HG03103 (cell line): Measurements from ENCODE around the gene KMT2E.

Experiments
- ATAC-seq: cut with Tn5 transposase; IDR thresholded peaks from one replicate; pipeline ENCODE4 v1.9.1; 2021; ENCODE audit warnings: low read depth; ENCODE audit not compliant: unreplicated experiment

Gene KMT2E

DNA sequence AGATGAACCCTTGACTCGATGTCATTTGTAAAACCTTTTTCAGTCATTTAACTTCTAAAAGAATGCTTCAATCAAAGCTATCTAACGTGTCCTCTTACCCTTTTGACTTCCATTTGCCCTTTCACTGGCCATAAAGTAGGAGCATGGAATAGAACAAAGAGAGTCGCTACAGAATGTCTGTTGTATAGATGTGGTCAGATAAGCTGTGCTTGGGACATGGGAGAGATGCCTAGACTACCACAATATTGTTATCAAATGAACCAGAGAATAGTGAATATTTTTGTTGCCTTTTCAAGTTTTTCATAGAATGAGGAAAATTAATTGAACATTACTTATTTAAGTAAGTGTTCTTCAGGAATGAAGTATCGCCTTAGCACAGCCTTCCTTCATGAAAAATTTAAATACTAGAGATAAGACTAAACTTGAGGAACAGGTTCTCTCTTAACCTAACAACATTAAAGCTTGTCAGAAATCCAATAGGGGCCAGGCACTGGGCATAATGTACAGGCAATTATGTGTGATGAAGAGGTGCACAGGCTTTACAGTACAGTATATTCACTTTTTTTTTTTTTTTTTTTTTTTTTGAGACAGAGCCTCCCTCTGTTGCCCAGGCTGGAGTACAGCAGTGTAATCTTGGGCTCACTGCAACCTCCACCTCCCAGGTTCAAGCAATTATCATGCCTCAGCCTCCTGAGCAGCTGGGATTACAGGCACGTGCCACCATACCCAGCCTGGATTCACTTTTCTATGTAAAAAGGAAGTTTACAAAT lies 7.5 kb upstream of the KMT2E start:
- ATAC-seq, result no peak

DNA sequence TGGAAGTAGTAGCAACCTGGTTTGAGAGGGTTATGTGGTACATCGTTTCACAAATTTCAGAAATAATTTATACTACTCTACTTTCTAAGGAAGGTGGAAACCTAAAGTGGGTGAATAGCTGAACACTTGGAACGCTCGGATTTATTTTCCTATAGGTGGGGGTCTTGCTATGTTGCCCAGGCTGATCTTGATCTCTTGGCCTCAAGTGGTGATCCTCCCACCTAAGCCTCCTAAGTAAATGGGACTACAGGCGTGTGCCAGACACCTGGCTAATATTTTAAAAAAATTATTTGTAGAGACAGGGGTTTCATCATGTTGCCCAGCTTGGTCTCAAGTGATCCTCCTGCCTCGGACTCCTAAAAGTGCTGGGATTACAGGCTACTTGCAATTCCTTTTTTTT lies 6.7 kb upstream of the KMT2E start:
- no peak for ATAC-seq

GRCh38 chr7:105009667-105010503 lies 4.1 kb upstream of the KMT2E start:
- no peak for ATAC-seq

GRCh38 chr7:105010504-105011130 lies 3.4 kb upstream of the KMT2E start:
- ATAC-seq, result no peak

DNA sequence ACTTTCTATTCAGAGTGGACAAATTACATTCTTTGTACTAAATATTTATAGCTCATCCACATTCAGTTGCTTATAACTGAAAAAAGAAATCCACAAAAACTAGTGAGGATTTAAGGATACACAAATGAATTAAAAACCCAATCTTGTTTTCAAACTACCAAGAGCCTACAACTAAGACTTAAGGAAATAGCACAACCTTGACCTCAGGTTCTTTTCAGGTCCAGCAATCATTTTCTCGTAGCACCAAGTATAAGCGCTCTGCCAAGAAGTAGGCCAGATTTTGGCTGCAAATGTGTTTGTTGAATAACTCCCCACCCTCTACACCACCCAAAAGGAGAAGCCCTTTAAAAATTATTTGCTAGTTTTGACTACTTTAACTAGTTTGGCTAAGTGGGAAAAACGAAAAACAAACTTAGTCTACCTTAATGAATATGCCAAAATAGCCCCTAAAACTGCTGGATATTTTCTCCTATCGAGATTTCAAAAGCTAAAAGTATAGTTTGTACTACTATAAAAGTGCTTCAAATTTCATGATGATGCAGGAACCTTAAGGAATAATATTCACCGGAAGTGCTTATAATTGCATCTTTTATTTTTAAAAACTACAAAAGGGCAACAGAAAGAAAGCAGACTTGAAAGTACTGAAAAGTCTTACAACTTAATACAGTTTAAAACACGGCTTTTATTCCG lies 2.7 kb upstream of the KMT2E start:
- no peak for ATAC-seq

DNA sequence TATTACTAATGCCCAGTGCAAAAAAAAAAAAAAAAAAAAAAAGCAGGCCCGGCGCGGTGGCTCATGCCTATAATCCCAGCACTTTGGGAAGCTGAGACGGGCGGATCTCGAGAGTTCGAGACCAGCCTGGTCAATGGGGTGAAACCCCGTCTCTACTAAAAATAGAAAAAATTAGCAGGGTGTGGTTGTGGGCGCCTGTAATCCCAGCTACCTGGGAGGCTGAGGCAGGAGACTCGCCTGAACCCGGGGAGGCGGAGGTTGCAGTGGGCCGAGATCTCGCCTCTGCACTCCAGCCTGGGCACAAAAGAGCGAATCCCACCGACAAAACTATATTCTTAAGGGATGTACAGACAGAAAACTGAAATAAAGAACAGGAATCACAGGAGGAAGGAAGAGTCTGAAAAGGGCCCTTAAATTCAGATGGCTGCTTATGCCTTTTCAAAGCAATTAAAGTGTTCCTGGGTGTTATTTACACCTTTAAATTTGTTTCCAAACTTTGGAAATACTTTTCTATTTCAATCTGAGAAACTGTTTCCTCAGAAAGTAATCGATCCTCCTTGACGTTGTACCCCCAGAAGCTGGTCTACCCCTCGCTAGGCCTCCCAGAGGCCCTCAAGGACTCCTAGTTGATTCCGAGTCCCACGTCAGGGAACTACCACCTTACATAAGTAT lies 2.0 kb upstream of the KMT2E start:
- no peak for ATAC-seq

DNA sequence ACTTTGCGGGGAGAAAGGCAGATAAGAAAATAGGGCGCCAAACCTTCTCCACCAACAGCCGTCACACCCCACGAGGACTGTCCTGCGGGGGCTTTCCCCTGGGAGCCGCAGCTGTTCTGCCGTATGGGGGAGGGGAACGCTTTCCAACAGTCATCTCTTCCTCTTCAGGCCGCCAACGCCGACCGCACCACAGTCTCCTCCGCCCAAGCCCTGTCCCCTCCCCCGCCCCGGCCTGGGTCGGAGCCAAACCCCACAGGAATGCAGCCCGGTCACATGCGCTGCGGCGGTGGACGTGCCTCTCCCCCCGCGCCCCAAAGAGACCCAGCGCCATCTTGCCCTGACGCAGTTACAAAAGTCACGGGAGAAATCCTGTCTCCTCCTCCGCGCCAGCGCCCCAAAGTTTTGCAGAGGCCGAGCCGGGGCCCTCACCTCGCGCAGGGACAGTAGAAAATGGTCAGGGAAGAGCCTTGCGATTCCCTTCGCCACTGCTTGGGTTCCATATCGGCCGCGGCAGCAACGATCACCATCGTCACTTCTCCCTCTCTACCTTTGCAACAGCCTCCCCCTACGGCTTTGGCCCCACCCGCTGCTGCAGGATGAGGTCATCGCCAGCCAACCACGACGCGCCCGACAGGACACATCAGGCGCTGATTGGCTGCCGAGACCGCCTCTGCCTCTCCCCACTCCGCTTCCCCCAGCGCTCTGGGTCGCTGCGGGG lies 1.3 kb upstream of the KMT2E start:
- ATAC-seq, result peak; percentile 64

- ATAC-seq, result peak; percentile 26
Measured at GRCh38 chr7:105013221-105013815, 687 bp upstream of the KMT2E start.

DNA sequence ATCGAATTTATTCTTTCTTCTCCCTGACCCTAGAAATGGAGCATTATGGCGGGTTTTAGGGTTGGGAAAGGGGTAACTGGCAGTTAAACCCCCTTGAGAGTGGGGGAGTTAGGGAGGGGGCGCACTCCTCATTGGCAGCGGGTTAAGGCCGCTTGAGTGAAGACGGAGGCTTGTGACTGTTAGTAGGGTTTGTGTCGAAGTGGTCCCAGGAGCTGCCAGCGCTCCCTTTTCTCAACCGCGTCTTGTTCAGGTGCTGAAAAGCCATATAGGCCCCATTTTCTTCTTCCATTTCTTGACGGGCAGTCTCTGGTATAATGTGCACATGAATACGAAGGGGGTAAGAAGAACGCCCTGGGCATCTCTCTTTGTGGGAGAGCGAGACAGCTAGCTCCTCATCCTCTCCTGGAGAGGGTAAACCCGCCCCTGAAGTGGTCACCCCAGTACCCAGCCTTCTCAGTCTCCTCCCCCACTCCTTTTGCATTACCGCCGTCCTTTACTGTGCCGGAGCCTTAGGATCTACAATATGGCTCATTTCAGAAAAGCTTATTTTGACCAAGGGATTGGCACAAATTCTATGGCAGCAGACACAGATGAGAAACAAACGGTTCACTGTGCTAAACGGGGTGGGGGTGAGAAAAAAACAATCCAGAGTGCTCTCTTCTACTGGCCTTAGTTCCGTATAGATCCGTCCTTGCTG lies 836 bp downstream of the KMT2E start:
- no peak for ATAC-seq

- ATAC-seq, result no peak
Measured at GRCh38 chr7:105015390-105015965, 1.5 kb downstream of the KMT2E start.

- no peak for ATAC-seq
Measured at GRCh38 chr7:105016068-105016708, 2.2 kb downstream of the KMT2E start.

DNA sequence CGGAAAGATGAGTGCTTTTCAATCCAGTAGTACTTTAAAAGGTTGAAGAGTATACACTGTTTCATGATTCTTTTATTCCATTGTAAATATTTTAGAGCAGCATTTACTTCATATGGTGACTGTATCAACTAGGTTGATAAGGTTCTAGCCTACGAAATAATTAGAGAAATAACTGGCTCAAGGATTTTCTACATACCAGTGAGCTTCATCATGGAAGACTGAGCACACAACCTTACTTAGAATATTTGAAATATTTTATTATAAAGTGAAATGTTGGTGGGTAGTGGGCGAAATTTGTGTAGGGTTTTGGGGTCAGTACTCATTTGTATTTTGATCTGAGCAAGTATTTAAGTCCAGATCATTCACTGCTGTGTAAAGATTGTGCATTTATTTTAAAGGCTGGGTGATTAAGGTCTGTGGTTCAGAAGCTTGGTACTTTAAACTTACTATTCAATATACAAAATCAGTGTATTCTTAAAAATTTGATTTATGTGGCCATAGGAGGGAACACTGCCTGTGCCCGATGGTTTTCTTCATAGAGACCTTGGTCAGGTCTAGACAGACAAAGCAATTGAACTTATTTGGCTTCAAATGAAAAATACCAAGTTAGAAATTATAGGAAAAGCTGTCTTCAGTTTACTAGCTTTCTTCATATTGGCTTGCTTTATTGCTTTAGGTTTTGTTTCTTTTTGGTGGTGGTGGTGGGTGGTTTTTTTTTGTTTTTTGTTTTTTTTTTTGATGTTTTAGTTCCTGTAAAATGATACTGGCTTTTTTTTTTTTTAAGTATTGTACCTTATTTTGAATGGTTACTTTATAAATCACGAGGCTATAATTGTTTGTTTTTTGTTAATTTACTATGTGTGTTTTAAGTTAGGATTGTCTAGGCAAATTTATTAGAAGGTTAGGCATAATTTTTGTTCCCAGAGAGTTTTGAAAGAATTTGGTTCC lies 3.0 kb downstream of the KMT2E start:
- ATAC-seq, result no peak

DNA sequence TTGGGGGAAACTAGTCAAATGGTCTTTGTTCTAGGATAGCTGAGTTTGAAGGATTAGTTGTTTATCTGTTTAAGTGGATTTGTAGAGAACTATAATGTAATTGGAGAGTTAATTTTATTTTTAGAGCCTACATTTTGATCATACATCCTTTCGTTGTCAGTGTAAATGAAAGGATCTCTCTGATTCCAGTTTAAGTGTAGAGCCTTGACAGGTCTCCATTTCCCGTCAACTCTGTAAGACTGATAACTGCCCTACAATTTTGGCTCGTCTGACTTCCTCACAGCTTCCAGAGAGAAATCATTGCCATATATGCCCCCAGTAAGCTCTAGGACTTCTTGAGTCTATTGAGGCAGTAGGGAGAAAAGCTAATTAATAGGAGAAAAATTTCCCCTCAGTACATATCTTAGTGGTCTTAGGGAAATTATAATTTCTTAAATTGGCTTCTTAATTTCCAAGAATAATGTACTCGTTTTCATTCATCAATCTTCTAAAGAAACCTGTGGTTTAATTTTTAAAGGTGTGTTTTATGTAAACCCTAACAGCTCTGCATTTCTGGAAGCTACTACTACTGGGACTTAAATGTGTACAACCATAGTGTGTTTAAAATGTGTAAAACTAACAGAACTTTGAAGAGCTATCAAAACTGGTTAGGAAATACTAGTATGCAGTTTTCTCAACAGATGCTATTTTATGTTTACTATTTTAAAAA lies 3.8 kb downstream of the KMT2E start:
- ATAC-seq, result no peak

DNA sequence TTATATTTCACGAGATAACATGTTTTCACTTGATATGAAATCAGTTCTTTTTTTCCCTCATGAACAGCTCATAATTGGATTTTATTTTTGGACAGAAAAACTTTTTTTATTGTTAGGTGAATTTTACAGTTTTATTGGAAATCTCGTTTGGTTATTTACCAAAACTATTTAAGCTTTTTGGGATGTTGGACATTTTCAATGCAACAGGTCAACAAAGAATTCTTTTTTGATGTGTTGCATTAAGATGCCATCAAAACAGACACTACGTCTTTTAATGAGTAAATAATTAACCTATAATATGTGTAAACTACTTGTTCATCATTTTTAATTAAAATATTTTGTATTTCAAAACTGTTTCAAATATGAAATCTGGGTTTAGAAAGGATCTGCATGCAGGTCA lies 5.3 kb downstream of the KMT2E start:
- ATAC-seq, result no peak

GRCh38 chr7:105020926-105021325 lies 6.9 kb downstream of the KMT2E start:
- no peak for ATAC-seq

GRCh38 chr7:105021352-105021751 lies 7.3 kb downstream of the KMT2E start:
- ATAC-seq, result no peak
